Liver (tissue), 3 donors: Measurements from ENCODE around the gene CDKN3.

Experiments
- EGR1 ChIP-seq, 2 donors: IDR thresholded peaks; 2 replicates each; pipeline ENCODE4 v1.6.1; 2016 to 2018; ENCODE audit warnings: antibody characterized with exemption in 2 of 2, low read depth in 2 of 2
- MAX ChIP-seq: IDR thresholded peaks from 2 replicates; pipeline ENCODE4 v1.6.1; 2016; ENCODE audit warnings: antibody characterized with exemption
- RAD21 ChIP-seq, 2 donors: IDR thresholded peaks; 2 replicates each; pipeline ENCODE4 v1.6.1; 2016; ENCODE audit warnings: antibody characterized with exemption in 2 of 2, mild to moderate bottlenecking in 2 of 2
- TAF1 ChIP-seq: conservative IDR thresholded peaks from 2 replicates; pipeline ENCODE4 v1.6.1; 2016; ENCODE audit warnings: antibody characterized with exemption, mild to moderate bottlenecking
- TF ChIP-seq, protein P1 (sequence below): fragments of 150-350 bp; IDR thresholded peaks from 2 replicates; pipeline ENCODE4 v1.5.1; 2017; ENCODE audit warnings: improper control_type of control experiment, low read depth, low read length; ENCODE audit not compliant: missing input control
- donor health status: healthy.
- donor health status: healthy.

DNA sequence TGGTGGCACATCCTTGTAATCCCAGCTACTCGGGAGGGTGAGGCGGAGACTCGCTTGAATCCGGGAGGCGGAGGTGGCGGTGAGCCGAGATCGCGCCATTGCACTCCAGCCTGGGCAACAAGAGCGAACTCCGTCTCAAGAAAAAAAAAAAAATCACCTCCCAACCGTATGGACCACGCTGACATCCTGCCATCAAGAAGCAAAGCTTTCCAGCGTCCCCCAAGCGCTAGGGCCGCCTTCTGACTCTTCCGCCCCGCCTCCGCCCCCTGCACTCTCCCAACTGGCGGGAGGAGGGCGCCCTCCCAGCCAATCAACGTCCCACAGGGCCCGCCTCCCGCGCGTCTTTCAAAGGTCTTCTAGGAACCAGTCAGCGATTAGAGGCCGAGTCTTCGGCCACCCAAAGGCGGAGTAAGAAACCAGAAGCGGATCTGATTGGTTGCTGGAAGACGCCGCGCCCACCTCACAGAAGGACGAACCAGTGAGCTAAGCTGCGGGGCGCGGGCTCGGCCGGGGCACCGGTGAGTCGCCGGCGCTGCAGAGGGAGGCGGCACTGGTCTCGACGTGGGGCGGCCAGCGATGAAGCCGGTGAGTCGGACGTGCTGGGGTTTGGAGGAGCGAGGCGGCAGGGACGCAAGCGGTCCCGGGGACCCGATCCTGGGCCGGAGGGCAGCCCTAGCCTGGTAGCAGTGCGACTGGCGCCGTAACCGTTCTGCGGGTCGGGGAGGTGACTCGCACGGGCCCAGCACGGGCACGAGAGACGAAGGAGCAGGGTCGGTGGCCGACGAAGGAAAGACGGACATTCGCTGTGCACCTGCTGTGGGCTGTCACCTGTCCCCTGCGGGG is at the start of gene CDKN3:
- TF ChIP-seq RAD21 (IDR thresholded peaks at IDR 0.05): peak; percentile 54 to 57
- peak in 1 of 2 donors; percentile 14 for TF ChIP-seq EGR1 (IDR thresholded peaks at IDR 0.05; ENCODE audit: low read depth in 2 of 2)
- no peak for TF ChIP-seq MAX
- no peak for TF ChIP-seq TAF1
- TF ChIP-seq, protein P1, sequence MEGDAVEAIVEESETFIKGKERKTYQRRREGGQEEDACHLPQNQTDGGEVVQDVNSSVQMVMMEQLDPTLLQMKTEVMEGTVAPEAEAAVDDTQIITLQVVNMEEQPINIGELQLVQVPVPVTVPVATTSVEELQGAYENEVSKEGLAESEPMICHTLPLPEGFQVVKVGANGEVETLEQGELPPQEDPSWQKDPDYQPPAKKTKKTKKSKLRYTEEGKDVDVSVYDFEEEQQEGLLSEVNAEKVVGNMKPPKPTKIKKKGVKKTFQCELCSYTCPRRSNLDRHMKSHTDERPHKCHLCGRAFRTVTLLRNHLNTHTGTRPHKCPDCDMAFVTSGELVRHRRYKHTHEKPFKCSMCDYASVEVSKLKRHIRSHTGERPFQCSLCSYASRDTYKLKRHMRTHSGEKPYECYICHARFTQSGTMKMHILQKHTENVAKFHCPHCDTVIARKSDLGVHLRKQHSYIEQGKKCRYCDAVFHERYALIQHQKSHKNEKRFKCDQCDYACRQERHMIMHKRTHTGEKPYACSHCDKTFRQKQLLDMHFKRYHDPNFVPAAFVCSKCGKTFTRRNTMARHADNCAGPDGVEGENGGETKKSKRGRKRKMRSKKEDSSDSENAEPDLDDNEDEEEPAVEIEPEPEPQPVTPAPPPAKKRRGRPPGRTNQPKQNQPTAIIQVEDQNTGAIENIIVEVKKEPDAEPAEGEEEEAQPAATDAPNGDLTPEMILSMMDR: peak; percentile 42
